Fibroblast of pulmonary artery (primary cell): ENCODE data around the gene SERPINA4.

Experiments
- DNase-seq: peaks from one replicate; pipeline ENCODE4 v3.0.0-alpha.2; 2010; ENCODE audit warnings: low read depth
- H3K4me3 ChIP-seq: replicated peaks from 2 replicates; pipeline ENCODE4 v1.5.1; 2011; ENCODE audit warnings: low read depth, mild to moderate bottlenecking, control low read depth, low read length, moderate library complexity
- TF ChIP-seq, protein P1 (sequence below): IDR thresholded peaks from 2 replicates; pipeline ENCODE4 v1.5.1; 2011; ENCODE audit warnings: mild to moderate bottlenecking, control low read depth, low read length, inconsistent platforms; ENCODE audit errors: missing control alignments

Gene SERPINA4

GRCh38 chr14:94591871-94592270 lies 30.6 kb downstream of the SERPINA4 start:
- DNase-seq, result no peak
- no peak overlapping the region for H3K4me3 ChIP-seq
- TF ChIP-seq, protein P1, sequence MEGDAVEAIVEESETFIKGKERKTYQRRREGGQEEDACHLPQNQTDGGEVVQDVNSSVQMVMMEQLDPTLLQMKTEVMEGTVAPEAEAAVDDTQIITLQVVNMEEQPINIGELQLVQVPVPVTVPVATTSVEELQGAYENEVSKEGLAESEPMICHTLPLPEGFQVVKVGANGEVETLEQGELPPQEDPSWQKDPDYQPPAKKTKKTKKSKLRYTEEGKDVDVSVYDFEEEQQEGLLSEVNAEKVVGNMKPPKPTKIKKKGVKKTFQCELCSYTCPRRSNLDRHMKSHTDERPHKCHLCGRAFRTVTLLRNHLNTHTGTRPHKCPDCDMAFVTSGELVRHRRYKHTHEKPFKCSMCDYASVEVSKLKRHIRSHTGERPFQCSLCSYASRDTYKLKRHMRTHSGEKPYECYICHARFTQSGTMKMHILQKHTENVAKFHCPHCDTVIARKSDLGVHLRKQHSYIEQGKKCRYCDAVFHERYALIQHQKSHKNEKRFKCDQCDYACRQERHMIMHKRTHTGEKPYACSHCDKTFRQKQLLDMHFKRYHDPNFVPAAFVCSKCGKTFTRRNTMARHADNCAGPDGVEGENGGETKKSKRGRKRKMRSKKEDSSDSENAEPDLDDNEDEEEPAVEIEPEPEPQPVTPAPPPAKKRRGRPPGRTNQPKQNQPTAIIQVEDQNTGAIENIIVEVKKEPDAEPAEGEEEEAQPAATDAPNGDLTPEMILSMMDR, result no peak

GRCh38 chr14:94592457-94592856 lies 31.2 kb downstream of the SERPINA4 start:
- TF ChIP-seq, protein P1, result no peak
- H3K4me3 ChIP-seq, result no peak overlapping the region
- no peak for DNase-seq

GRCh38 chr14:94593376-94593748 lies 32.1 kb downstream of the SERPINA4 start:
- TF ChIP-seq, protein P1, result no peak
- no peak overlapping the region for H3K4me3 ChIP-seq
- no peak for DNase-seq

- TF ChIP-seq, protein P1, result no peak
- no peak for DNase-seq
- H3K4me3 ChIP-seq, result no peak overlapping the region
Measured at GRCh38 chr14:94593749-94594431, 32.6 kb downstream of the SERPINA4 start.

DNA sequence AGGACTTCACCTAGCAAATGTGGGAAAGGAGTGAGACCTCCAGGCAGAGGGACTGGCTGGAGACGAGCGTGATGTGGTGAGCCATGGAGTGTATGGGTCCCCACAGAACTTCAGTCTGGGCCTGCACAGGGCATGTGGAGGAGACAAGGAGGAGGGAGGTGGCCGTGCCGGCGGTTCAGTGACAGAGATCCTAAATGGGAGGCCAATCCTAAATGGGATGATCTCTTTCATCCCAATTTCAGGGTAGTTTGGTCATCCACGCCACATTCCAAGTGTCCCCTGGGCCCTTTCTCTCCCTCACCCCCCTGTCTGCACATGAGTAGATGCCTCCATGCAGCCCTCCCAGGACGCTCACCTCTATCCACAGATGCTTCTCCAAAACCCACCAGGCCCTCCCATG lies 33.2 kb downstream of the SERPINA4 start:
- no peak for DNase-seq
- TF ChIP-seq, protein P1, result no peak

DNA sequence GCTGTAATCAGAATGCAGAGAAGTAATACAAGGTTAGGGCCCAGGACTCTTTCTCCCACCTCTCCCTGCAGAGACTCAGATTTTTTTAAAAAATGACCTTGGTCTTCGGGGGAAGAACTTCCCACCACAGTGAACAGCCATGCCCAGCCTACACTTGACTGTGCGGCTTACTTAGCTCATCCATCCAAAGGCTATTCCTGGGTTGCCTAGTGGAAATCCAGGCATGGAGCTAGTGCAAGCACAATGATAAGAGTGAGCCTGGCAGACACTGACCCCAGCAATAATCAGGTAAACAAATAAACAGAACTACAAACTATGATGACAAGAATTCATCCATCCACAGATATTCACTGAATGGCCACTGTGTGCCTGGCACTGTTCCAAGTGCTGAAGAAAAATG lies 34.7 kb downstream of the SERPINA4 start:
- no peak for DNase-seq
- H3K4me3 ChIP-seq, result no peak overlapping the region
- TF ChIP-seq, protein P1, result no peak

More for the DNA sequence above, 33.2 kb downstream of the SERPINA4 start:
- no peak overlapping the region for H3K4me3 ChIP-seq

- DNase-seq, result no peak
- TF ChIP-seq, protein P1, result no peak
- H3K4me3 ChIP-seq, result no peak overlapping the region
Measured at GRCh38 chr14:94596361-94596760, 35.1 kb downstream of the SERPINA4 start.
